Right ventricle myocardium superior (tissue), 1 donor: ENCODE data around the gene MTR. TPM values are rescaled to one million over a fixed set of nuclear protein-coding genes. Genes with fewer than 3 reads are reported as not detected.

ENCODE experiments used
- ATAC-seq: fragments of 200-7000 bp; cut with Tn5 transposase; one replicate; pipeline ENCODE4 v1.9.1; 2020; ENCODE audit warnings: mild to moderate bottlenecking; ENCODE audit not compliant: poor library complexity
- DNase-seq: peaks from one replicate; pipeline ENCODE4 v3.0.0-alpha.2; 2020
- intact Hi-C: fragments of 100-400 bp; cut with DNase I; formaldehyde crosslinking; loops from one replicate; pipeline ENCODE4 v1.11.2; 2022
- long read RNA-seq: library from polyadenylated mRNA; unstranded; transcript quantifications from one replicate; pipeline ENCODE4 v2.0.0, GENCODE V29; 2021
- total RNA-seq: library from RNA; stranded (reverse); fragmentation: NEBNext Ultra II Directional; extraction: Animal tissue kit (Norgen Biotek cat#: 25700); gene quantifications from one replicate; pipeline ENCODE4 v1.2.1, GENCODE V29; 2021
- donor health status: DM: no; HTN: yes; CAD: no; lungs with severe emphysema.

The MTR gene
- 47.2 TPM for total RNA-seq
- long read RNA-seq, full-length matches to known transcripts = 7 of 74 reads
- long read RNA-seq, partial matches to known transcripts = 9 of 74 reads
- long read RNA-seq, other reads (novel, unspliced or antisense) = 58 of 74 reads

DNA sequence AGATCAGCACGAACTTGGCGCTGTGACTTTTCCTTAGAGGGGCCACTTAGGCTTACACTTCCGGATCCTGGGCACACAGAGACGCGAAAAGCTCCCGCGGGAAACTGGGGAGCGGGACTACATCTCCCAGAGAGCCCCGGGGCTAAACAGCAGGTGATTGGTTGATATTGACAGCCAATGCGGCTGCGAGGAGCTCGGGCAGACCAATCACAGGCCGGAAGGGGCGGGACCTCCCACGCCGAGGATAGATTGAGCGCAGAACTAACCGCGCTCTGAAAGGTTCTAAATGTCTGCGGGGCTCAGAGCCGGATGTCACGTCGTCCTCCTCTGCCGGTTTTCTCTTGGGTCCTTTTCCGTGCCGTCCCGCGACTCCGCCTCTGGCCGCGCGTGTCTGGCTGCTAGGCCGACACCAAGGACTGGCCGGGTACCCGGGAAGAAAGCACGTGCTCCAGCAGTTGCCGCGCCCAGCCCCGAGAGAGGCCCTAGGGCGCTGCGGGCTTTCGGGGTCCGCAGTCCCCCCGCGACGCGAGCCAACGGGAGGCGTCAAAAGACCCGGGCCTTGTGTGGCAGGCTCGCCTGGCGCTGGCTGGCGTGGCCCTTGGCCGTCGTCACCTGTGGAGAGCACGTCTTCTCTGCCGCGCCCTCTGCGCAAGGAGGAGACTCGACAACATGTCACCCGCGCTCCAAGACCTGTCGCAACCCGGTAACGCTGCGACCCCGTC, at the start of gene MTR:
Gene MTR, plus strand, starts transcription at position 258 of the 722 bp plus-strand sequence. Its CDS starts 412 bp downstream, at position 670.
- ATAC-seq = peak; percentile 98
- intact Hi-C loops = no loop called here
- DNase-seq = peak; percentile 99

DNA sequence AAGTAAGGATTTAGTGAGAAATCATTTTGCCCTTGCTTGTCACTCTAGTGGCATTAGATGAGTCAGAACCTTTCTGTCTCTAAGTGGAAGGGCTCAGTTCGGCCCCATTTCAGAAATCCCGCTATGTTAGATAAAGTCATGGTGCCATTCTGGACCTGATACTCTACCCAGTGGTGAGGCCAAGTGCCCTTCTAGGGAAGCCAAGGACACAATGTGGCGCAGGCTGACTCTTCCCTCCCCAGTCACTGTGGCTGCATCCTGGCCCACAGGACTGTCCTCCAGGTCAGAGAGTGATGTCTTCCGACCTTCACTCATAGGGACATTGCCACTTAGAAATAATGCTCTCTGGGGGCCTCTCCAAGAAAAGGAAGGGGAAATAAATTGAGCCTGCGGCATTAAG, 48.3 kb upstream of the MTR start:
- intact Hi-C loops = no loop called here
- peak; percentile 73 for ATAC-seq
- no peak for DNase-seq

DNA sequence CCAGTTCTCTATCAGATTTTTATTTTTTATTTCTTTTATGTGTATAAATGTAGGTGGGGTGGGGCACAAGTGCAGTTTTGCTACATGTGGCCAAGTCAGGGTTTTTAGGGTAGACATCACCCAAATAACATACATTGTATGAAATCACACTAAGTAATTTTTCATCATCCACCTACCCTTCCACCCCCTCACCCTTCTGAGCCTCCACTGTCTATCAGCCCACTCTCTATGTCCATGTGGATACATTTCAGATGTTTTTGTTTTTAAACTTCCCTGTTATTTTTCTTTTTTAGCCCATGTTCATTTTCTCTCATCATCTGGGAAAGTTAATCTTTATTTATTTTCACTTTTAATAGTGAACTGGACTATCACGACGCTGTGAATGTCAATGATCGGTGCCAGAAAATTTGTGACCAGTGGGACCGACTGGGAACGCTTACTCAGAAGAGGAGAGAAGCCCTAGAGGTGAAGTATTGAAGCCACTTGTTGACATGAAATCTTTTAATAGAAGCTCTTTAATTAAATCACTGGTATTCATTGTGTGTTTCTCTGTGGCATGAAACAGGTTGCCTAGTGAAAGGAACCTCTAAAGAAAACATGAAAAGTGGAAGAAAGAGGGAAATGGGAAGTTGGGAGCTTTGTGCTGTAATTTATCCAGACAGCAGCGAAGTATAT, 47.6 kb upstream of the MTR start:
- no peak for DNase-seq
- ATAC-seq = peak; percentile 47
- intact Hi-C loops = no loop called here

DNA sequence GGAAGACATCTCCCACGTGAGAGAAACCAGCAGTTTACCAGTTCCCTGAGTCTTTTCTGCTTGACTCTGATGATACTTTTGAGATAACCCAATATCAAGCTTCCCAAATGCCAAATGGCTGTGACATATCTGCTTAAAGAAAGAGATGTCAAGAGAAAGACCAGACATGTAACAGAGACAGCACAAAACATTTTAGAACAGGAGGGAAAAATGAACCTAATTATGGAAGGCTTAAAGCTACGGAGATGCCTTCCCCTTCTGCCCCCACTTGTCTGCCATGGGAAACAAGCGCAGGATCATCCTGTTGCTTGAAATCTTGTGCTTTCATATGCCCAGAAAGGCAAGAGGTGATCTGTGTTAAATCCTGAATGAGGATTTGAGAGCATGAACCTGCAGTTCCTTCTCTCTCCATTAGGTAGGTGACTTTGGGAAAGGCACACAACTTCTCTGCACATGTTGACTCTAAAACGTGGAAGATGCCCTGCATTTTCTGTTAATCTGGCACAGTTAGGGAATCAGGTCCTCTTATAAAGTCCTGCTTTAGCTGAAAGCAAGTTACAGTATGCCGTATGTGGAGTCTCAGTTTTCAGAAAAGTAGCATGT, 46.7 kb upstream of the MTR start:
- intact Hi-C loops = no loop called here
- no peak for ATAC-seq
- no peak for DNase-seq

DNA sequence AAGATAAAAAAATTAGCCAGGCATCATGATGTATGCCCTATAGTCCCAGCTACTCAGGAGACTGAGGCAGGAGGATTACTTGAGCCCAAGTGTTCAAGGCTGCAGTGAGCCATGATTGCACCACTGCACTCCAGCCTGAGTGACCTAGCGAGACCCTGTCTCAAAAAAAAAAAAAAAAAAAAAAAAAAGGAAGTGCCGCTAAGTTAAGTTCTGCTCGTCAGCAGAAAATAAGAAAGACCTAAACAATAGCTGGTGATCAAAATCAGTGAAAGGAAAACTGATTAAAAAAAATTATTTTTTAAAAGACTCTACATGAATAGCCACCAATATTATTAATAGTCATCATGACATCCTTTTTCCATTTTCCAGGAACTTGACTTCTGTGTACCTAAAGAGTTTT, 44.2 kb upstream of the MTR start:
- intact Hi-C loops = no loop called here
- ATAC-seq (no peak), DNase-seq (no peak)

DNA sequence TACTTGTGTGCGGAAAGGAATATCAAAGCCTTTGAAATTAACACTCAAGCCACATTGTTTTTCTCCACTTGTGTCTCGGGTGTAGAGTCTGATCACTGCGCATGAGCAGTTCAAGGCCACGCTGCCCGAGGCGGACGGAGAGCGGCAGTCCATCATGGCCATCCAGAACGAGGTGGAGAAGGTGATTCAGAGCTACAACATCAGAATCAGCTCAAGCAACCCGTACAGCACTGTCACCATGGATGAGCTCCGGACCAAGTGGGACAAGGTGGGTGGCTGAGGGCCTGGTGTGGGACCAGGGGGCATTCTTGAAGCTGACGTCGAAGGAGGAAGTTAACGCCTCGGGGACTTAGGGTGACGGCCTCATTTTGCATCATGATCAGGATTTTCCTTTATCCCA, 43.7 kb upstream of the MTR start:
- intact Hi-C loops = no loop called here
- DNase-seq (no peak), ATAC-seq (no peak)

DNA sequence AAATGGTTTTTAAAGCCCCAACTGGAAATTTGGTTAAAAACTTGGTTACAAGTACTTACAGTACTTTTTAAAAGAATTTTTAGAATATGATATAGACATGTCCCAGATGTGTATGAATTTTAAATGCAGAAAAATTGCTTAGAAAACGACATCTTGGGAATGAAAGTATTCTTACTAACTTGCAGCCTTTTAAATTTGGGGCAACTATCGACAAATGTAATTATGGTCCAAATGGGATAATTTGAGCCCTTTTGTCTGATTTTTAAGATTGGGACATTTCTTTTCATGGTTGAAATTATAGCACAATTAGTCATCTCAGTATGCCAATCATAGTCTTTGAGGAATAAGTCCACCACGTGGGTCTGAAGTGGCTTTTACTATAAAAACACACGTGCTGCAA, 43.2 kb upstream of the MTR start:
- ATAC-seq (no peak), DNase-seq (no peak)
- intact Hi-C loops = no loop called here

DNA sequence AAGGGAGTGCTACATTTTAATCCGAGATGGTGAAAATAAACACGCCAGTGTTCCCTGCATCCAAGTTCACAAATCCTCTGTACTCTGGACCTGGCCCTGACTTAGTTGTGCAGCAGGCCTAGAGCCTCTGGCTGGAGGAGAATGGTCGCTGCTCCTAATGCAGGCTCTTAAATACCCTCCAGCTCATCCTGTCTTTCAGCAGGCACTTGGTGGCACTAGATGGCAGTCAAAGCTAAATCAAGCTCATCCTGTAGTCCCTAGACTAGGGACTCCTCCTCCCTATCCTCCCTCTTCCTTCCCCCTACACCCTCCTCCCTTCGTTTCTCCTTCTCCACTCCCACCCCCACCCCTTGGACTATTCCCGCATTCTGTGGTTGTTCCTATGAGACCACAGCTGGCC, 41.6 kb upstream of the MTR start:
- ATAC-seq = peak; percentile 64

DNA sequence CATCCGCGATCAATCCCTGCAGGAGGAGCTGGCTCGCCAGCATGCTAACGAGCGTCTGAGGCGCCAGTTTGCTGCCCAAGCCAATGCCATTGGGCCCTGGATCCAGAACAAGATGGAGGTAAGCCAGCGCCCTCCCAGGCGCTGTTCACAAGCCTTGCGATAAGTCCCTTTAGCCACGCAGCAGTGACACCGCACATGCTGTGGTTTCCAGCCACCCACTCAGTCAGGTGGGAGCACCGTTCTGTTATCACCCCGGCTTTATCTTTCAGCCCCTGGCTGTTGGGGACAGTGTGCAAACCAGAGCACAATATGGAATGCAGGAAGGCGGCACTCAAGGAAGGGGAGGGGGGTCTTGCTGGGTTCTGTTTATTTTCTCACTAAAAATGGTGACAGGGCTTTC, 41.1 kb upstream of the MTR start:
- ATAC-seq (peak; percentile 68), DNase-seq (peak; percentile 67)
- intact Hi-C loops = no loop called here

More for the DNA sequence above, 41.6 kb upstream of the MTR start:
- intact Hi-C loops = no loop called here
- no peak for DNase-seq

DNA sequence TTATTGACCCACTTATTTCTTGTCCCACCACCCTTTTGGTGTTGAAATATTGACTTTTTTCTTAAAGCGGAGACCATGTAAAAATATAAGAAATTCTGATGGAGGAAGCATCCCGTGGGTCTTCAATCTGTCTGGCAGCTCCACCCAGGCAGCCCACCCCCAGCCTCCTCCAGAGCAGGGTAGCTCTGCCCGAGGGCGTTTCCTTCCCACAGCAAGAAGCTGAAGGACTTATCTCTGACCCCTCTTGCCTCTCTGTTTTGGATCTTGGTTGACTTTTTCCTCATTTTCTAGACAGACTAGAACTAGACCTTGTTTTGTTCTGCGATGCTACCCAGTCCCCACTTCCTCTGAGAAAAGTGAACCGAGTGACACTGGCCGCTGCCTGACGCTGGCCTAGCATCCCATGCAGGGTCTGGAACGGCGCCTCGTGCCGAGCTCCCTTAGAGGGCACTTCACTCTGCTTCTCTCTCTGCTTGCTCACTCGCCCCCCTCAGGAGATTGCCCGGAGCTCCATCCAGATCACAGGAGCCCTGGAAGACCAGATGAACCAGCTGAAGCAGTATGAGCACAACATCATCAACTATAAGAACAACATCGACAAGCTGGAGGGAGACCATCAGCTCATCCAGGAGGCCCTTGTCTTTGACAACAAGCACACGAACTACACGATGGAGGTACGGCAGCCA, 40.4 kb upstream of the MTR start:
- no peak for DNase-seq
- intact Hi-C loops = no loop called here
- ATAC-seq = no peak

DNA sequence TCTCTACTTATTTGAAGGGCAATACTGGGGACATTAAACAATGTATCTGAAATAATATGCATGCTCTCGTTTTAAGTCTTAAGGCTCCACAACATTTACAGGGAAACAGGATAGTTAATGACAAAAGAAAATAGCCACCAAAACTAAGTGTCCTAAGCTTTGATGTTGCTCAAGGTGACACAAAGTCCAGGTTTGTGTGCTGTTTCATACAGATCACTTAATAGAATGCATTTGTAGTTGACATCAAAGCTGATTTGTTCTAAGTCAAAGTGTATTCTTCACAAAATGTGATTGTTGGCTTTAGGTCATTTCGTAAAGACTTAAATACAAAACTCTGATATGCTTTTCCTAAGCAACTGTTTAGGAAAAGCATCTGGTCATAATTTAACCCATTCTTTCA, 37.5 kb upstream of the MTR start:
- DNase-seq = no peak
- intact Hi-C loops = no loop called here
- ATAC-seq = no peak

DNA sequence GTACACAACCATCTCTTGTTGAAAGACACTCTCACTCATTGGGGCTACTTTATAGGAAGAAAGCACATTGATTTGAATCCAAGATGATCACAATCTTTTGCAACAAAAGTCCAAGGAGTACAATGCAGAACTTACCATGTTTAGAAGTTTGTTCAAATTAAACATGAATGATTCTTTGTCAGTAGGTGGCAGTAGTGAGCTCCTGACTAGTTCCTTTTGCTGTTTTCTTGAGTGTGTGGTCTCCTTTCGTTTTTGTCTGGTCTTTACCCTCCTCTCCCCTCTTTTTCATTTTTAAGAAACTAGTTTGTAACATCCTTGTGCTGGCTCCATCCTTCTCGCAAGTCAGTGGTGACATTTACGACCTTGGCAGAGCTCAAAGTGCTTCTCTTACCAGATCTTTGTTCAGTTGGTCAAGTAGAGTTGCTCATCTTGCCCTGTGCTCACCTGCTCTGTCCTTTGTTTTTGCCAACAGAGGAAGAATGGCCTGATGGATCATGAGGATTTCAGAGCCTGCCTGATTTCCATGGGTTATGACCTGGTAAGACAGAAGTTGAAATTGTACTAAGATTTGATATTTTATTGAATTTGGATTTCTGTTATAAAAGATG, 35.7 kb upstream of the MTR start:
- peak; percentile 14 for ATAC-seq

DNA sequence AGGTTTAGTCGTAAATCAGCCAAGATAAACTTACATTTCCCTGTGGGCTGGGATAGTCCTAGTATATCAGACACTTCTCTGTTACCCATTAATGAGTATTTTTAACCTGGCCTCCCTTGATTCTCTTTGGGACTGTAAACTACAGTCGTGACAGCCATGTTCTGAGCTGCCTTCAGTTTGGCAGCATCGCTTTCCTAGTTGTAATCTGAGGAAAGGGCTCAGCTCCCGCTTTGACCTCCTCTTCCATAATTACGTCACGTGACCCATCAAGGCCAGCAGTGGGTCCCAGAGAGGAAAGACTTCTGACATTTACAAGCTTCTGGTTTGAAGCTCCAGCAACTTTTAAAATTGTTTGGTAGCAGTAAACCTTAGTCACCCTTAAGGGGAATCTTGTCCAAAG, 34.6 kb upstream of the MTR start:
- ATAC-seq (peak; percentile 17), DNase-seq (no peak)
- intact Hi-C loops = loop anchor here (10.0 kb wide), 1 partner anchor 104 kb away; no protein-coding TSS in a partner anchor

More for the DNA sequence above, 35.7 kb upstream of the MTR start:
- no peak for DNase-seq
- intact Hi-C loops = no loop called here

DNA sequence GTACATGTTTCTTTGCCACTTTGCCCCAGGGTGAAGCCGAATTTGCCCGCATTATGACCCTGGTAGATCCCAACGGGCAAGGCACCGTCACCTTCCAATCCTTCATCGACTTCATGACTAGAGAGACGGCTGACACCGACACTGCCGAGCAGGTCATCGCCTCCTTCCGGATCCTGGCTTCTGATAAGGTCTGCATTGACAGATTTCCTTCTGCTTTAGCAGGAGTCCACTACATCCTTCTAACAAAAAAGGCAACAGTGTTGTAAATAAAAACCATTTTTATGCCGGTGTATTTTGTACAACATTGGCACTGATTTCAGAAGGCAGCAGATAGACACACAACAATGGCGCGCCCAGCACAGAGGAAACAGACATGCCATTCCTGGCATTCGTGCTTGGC, 34.1 kb upstream of the MTR start:
- peak; percentile 16 for ATAC-seq
- DNase-seq = no peak
- intact Hi-C loops = loop anchor here (10.0 kb wide), 1 partner anchor 104 kb away; no protein-coding TSS in a partner anchor

DNA sequence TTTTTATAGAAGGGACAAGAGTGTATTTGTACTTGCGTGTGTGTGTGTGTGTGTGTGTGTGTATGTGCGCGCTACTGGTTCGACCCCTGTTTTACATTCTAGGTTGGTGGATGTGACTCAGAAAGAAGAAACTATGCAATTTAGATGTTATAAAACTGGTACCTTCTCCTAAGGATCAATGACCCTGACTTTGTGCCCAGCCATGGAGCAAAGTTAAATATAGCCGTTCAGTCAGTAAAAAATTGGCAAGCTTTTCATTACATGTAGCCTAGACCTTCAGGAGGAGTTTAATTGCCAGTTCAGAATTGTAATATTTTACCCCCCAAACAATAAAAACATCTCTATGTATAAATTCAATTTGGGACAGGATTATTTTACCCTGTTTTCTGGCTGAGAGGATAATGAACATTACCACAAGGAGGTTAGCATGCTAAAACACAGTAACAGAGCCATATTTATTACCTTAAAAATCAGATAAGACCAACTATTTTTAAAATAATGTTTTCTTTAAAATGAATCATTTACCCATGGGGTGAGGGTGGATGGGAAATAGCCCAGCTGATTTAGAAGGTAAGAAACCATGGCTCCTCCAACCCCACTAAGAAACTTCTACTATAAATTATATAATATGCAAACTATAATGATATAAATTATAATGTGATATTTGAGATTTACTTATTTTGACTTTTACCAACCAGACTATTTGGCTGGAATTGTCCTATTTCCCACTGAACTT, 33.5 kb upstream of the MTR start:
- intact Hi-C loops = loop anchor here (10.0 kb wide), 1 partner anchor 103 kb away; no protein-coding TSS in a partner anchor
- no peak for DNase-seq
- no peak for ATAC-seq

DNA sequence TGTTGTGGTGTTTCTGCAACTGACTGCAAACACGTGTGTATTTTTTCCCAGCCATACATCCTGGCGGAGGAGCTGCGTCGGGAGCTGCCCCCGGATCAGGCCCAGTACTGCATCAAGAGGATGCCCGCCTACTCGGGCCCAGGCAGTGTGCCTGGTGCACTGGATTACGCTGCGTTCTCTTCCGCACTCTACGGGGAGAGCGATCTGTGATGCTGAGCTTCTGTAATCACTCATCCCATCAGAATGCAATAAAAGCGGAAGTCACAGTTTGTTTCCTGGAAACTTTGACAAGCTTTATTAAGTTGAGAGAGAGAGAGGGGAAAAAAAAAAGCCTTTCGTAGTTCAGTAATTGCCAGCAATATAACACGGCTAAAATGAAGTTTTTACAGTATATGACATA, 32.7 kb upstream of the MTR start:
- intact Hi-C loops = loop anchor here (10.0 kb wide), 1 partner anchor 102 kb away; no protein-coding TSS in a partner anchor
- no peak for ATAC-seq
- DNase-seq = no peak

DNA sequence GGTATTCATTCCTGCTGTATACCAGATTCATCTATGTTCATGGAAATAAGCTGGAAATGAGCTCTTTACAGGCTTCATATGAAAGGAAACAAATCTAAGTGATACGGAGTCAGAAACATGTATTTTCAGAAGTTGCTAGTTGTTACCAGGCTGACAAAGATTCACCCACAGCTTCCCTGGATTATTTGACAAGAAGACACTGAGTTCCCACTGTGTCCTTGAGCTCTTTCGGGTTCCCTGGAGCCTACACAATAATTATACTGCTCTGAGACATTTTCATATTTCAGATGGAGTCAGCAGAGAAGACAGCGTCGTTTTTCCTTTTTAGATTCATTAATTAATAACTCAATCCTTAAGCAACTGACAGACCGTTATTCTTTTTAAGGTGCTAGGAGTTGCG, 29.3 kb upstream of the MTR start:
- intact Hi-C loops = loop anchor here (10.0 kb wide), 1 partner anchor 99 kb away; no protein-coding TSS in a partner anchor
- DNase-seq = no peak
- ATAC-seq = no peak

DNA sequence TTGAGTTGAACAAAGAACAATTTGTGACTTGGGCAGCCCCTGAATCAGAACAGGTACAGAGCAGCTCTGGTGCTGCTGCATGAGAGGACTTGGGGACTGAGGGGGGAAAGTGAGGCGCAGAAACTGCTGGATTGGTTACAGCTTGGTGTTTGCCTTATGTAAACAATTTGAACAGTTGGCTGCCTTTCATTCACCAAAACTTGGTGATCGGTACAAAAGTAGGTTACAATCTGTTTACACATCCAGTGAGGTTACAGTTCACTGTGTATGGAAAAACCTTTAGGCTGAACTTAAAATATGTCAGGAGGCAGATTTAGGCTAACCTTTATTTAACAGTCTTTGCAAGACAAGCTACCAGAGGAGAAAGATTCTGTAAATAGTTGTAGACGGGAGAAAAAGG, 28.6 kb upstream of the MTR start:
- no peak for DNase-seq
- intact Hi-C loops = loop anchor here (10.0 kb wide), 1 partner anchor 98 kb away; no protein-coding TSS in a partner anchor
- no peak for ATAC-seq
